H1 (cell line): ENCODE data around the gene MXD3.

ENCODE experiments used
- ATF3 ChIP-seq: IDR thresholded peaks from 2 replicates; pipeline ENCODE4 v1.6.1; 2011; ENCODE audit warnings: low read depth, mild to moderate bottlenecking, low read length; ENCODE audit not compliant: insufficient read depth
- BRCA1 ChIP-seq: IDR thresholded peaks from 2 replicates; pipeline ENCODE4 v1.6.1; 2012; ENCODE audit warnings: low read depth, low read length, improper control_type of control experiment
- CBX5 ChIP-seq: fragments of 300-800, 300-1000 bp; sonication (generic); IDR thresholded peaks from 2 replicates; pipeline ENCODE4 v1.7.1; 2016; ENCODE audit warnings: antibody characterized with exemption, low read length, low read depth
- CEBPB ChIP-seq: IDR thresholded peaks from 2 replicates; pipeline ENCODE4 v1.6.1; 2012; ENCODE audit warnings: low read depth, low read length
- CHD1 ChIP-seq: IDR thresholded peaks from 2 replicates; pipeline ENCODE4 v1.6.1; 2012; ENCODE audit warnings: low read depth, low read length, improper control_type of control experiment
- CTCF ChIP-seq, 3 experiments: IDR thresholded peaks; 1 replicate in 2 of 3; 2 replicates in 1 of 3; pipeline versions ENCODE4 v1.5.1 to v1.6.1; 2011; ENCODE audit warnings: low read length in 3 of 3, mild to moderate bottlenecking in 3 of 3, inconsistent platforms in 2 of 3, low read depth in 1 of 3, moderate library complexity in 1 of 3; ENCODE audit not compliant: insufficient read depth in 1 of 3; ENCODE audit errors: control extremely low read depth in 1 of 3
- EP300 ChIP-seq, 2 experiments: IDR thresholded peaks; 1 replicate in 1 of 2; 2 replicates in 1 of 2; pipeline ENCODE4 v1.6.1; 2011 to 2012; ENCODE audit warnings: low read depth in 2 of 2, low read length in 2 of 2, mild to moderate bottlenecking in 2 of 2, borderline replicate concordance in 1 of 2, inconsistent platforms in 1 of 2, moderate library complexity in 1 of 2
- KDM1A ChIP-seq: fragments of 200-600, 300-600 bp; sonication (generic); IDR thresholded peaks from 2 replicates; pipeline ENCODE4 v1.7.1; 2016; ENCODE audit warnings: mild to moderate bottlenecking, low read length, borderline replicate concordance
- RFX5 ChIP-seq: IDR thresholded peaks from 2 replicates; pipeline ENCODE4 v1.6.1; 2011; ENCODE audit warnings: low read depth, low read length, improper control_type of control experiment, borderline replicate concordance
- SUZ12 ChIP-seq: fragments of 200-600 bp; sonication (generic); IDR thresholded peaks from 2 replicates; pipeline ENCODE4 v1.6.1; 2012; ENCODE audit warnings: mild to moderate bottlenecking, inconsistent platforms, low read length, moderate library complexity, mixed read lengths

DNA sequence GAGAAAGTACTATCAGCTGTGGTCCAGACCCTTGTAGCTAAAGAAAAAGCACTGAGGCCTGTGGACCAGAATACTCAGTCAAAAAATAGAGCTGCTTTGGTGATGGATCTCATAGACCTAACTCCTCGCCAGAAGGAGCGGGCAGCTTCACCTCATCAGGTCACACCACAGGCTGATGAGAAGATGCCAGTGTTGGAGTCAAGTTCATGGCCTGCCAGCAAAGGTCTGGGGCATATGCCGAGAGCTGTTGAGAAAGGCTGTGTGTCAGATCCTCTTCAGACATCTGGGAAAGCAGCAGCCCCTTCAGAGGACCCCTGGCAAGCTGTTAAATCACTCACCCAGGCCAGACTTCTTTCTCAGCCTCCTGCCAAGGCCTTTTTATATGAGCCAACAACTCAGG, 17.1 kb downstream of the MXD3 start:
- TF ChIP-seq CEBPB (no peak), CTCF (IDR thresholded peaks at IDR 0.05; ENCODE audit: control extremely low read depth in 1 of 3, insufficient read depth in 1 of 3, low read depth in 1 of 3, low read length in 3 of 3) (no peak), CBX5 (no peak), RFX5 (no peak), SUZ12 (no peak), EP300 (IDR thresholded peaks at IDR 0.05; ENCODE audit: borderline replicate concordance in 1 of 2, low read depth in 2 of 2, low read length in 2 of 2) (no peak), KDM1A (no peak), CHD1 (no peak), ATF3 (no peak), BRCA1 (no peak)
